Measurements from ENCODE around the gene UNK. TPM values are rescaled to one million over a fixed set of nuclear protein-coding genes. Genes with fewer than 3 reads are reported as not detected.

UNK gene
- total and polyA plus RNA-seq, 2 donors (not counting 3 experiments of a cell fraction or from before 2014, with no cell fraction given), result 18.0 to 23.2 TPM

DNA sequence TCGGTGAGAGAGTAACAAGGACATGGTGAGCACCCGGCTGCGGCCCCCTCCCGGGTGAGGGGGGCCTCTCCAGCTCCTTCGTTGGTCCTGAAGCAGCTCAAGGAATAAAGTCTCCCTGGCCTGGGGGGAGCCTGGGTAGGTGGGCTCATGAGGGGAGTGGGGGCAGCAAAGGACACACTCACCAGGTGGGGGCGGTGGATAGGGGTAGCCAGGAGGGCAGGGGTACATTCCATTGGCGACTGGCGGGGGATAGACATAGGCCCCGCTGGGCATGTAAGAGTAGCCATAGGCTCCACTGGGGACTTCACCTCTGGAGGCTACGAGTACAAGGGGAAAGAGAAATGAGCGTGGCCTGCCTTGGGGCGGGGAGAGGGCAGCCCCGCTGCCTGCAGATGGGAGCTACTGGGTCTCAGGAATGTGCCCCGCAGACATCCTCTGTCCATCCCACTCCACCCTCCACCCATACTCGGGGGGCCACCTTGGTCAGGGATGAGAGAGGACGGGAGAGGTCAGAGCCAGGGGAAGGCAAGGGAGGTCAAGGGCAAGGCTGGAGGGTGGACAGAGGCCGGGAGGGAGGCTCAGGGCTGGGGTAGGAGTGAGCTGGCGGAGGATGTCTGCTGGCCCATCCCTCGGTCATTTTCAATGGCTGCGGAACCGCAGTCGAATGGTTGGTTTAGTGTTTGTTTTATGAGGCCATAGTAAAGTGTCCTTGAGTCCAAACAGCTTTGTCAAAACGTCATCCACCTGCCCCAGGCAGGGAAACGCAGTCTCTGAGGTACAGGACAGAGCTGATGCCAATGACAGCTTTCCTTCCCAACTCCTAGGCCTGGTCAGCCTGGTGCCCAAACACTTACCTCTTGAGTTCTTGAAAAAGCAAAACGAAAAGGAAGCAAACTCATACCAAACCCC is 63.3 kb downstream of the UNK start:
- Histone ChIP-seq H3K4me1 (ENCODE audit: control insufficient read depth, extremely low read depth, insufficient read depth, low read length) (peaks cover 41% of the 10 kb centered on the region), H3K4me3 (replicated peaks in 1 of 3; ENCODE audit: insufficient read depth in 1 of 3, low read depth in 1 of 3, low read length in 3 of 3) (no peak overlapping the region), H3K9me3 (replicated peaks; ENCODE audit: control insufficient read depth, insufficient read depth, low read length) (no peaks in the 10 kb centered on the region), H4K20me1 (replicated peaks; ENCODE audit: control insufficient read depth, extremely low read depth, insufficient read depth, low read length) (no peaks in the 10 kb centered on the region), H3K36me3 (ENCODE audit: control insufficient read depth in 2 of 2, extremely low read depth in 1 of 2, insufficient read depth in 2 of 2, low read length in 2 of 2) (peaks cover 3 to 37% of the 10 kb centered on the region in 2 experiments), H3K9ac (replicated peaks; ENCODE audit: extremely low read depth, insufficient read depth, low read length) (no peak overlapping the region), H3K27me3 (ENCODE audit: control insufficient read depth in 2 of 2, insufficient read depth in 2 of 2, low read length in 2 of 2) (no peaks in the 10 kb centered on the region), H2AFZ (ENCODE audit: low read depth, low read length) (no peak overlapping the region), H3K9me1 (replicated peaks; ENCODE audit: control insufficient read depth, extremely low read depth, insufficient read depth, low read length) (no peaks in the 10 kb centered on the region), H3K4me2 (ENCODE audit: insufficient read depth, low read length) (no peak overlapping the region), H3K79me2 (ENCODE audit: control insufficient read depth, insufficient read depth, low read length) (peaks cover 3% of the 10 kb centered on the region), H3K27ac (ENCODE audit: insufficient read depth, low read depth, low read length) (no peak overlapping the region)
- intact Hi-C loops (cut with micrococcal nuclease), result no loop called here
- ChIA-PET POLR2A (interaction anchor here (1.4 kb wide), 1 partner anchor 68 kb away, joined by 6 read pairs; no protein-coding TSS in a partner anchor), CTCF (interaction anchor here (0.7 to 6.8 kb wide), 18 partner anchors 7 to 94 kb away, joined by 3 to 49 read pairs (median 6); partner anchors contain the start of genes GALK1, TRIM47, TRIM65 and UNK)
- DNase-seq (ENCODE audit: low read depth, low spot score), result no peak
- no TSS peak for BruUV-seq (replicated peaks)
- TF ChIP-seq, protein P1, sequence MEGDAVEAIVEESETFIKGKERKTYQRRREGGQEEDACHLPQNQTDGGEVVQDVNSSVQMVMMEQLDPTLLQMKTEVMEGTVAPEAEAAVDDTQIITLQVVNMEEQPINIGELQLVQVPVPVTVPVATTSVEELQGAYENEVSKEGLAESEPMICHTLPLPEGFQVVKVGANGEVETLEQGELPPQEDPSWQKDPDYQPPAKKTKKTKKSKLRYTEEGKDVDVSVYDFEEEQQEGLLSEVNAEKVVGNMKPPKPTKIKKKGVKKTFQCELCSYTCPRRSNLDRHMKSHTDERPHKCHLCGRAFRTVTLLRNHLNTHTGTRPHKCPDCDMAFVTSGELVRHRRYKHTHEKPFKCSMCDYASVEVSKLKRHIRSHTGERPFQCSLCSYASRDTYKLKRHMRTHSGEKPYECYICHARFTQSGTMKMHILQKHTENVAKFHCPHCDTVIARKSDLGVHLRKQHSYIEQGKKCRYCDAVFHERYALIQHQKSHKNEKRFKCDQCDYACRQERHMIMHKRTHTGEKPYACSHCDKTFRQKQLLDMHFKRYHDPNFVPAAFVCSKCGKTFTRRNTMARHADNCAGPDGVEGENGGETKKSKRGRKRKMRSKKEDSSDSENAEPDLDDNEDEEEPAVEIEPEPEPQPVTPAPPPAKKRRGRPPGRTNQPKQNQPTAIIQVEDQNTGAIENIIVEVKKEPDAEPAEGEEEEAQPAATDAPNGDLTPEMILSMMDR (IDR thresholded peaks at IDR 0.05; ENCODE audit: extremely low read depth in 1 of 2, insufficient read depth in 1 of 2, low read depth in 1 of 2, low read length in 2 of 2), result no peak
- no peak for TF ChIP-seq EZH2 (IDR thresholded peaks at IDR 0.05; ENCODE audit: borderline replicate concordance, low read depth, low read length, severe bottlenecking)
- TF ChIP-seq POLR2A (IDR thresholded peaks at IDR 0.05; ENCODE audit: low read depth, low read length), result no peak
- TF ChIP-seq, protein P2, sequence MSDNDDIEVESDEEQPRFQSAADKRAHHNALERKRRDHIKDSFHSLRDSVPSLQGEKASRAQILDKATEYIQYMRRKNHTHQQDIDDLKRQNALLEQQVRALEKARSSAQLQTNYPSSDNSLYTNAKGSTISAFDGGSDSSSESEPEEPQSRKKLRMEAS (IDR thresholded peaks at IDR 0.05; ENCODE audit: insufficient read depth, insufficient read length), result no peak
- no peak for TF ChIP-seq GATA2 (IDR thresholded peaks at IDR 0.05; ENCODE audit: insufficient read depth, insufficient read length, low read depth, low read length)
- no peak for TF ChIP-seq JUN (IDR thresholded peaks at IDR 0.05; ENCODE audit: borderline replicate concordance, insufficient read depth, insufficient read length, low read depth)
- no peak for TF ChIP-seq FOS (IDR thresholded peaks at IDR 0.05; ENCODE audit: borderline replicate concordance, insufficient read depth, low read length)
- no peak for TF ChIP-seq MYC (IDR thresholded peaks at IDR 0.05; ENCODE audit: low read depth, low read length)
- no peak for TF ChIP-seq POLR2AphosphoS5 (IDR thresholded peaks at IDR 0.05; ENCODE audit: insufficient read depth, low read depth, low read length)
- dilution Hi-C loops (cut with MboI; ENCODE audit: extremely low pct_ligation_motif_present, low sequenced_read_pairs), result no loop called here
- no peak for FAIRE-seq
